WTC11 (cell line): ENCODE measurements around the gene SH2D1B. TPM values are rescaled to one million over a fixed set of nuclear protein-coding genes. Genes with fewer than 3 reads are reported as not detected.

Source experiments
- ATAC-seq: fragments of 200-7000 bp; cut with Tn5 transposase; 2 replicates; pipeline ENCODE4 v1.10.0; 2021; ENCODE audit warnings: mild to moderate bottlenecking, moderate library complexity
- CTCF ChIA-PET: fragments of 300-600 bp; sonication (Branson Sonifier 250); formaldehyde crosslinking; loops from one replicate; lab custom pipeline; 2021; ENCODE audit warnings: antibody characterized with exemption; lab: Charles Lee
- POLR2A ChIA-PET: fragments of 350-600 bp; sonication (Branson Sonifier 250); formaldehyde crosslinking; loops from one replicate; lab custom pipeline; 2021; ENCODE audit warnings: antibody characterized with exemption; lab: Charles Lee
- DNase-seq: peaks from one replicate; pipeline ENCODE4 v3.0.0; 2021; ENCODE audit warnings: low spot score
- H3K27ac Mint-ChIP-seq: 2 replicates; pipeline ENCODE4 v1.8.0; 2021; ENCODE audit warnings: mixed read lengths
- H3K27me3 Mint-ChIP-seq: 2 replicates; pipeline ENCODE4 v1.8.0; 2021; ENCODE audit warnings: low read depth, mild to moderate bottlenecking, moderate library complexity, mixed read lengths
- H3K36me3 Mint-ChIP-seq: 2 replicates; pipeline ENCODE4 v1.8.0; 2021; ENCODE audit warnings: mixed read lengths
- H3K4me1 Mint-ChIP-seq: 2 replicates; pipeline ENCODE4 v1.8.0; 2022; ENCODE audit warnings: mixed read lengths
- H3K4me3 Mint-ChIP-seq: 2 replicates; pipeline ENCODE4 v1.8.0; 2021; ENCODE audit warnings: mild to moderate bottlenecking, moderate library complexity, mixed read lengths
- H3K9me3 Mint-ChIP-seq: 2 replicates; pipeline ENCODE4 v1.8.0; 2021; ENCODE audit warnings: mixed read lengths
- CBFB ChIP-seq: sonication (generic); formaldehyde crosslinking; IDR thresholded peaks from 2 replicates; pipeline ENCODE4 v1.8.1; 2022; ENCODE audit warnings: mild to moderate bottlenecking, low read depth, missing genetic modification reagents
- FOXJ3 ChIP-seq: sonication (generic); formaldehyde crosslinking; IDR thresholded peaks from 2 replicates; pipeline ENCODE4 v1.9.0; 2021; ENCODE audit warnings: missing genetic modification reagents, mild to moderate bottlenecking, borderline replicate concordance
- GABPB1 ChIP-seq: sonication (generic); formaldehyde crosslinking; IDR thresholded peaks from 2 replicates; pipeline ENCODE4 v1.8.1; 2023; ENCODE audit warnings: mild to moderate bottlenecking, missing genetic modification reagents
- IRF2 ChIP-seq: sonication (generic); formaldehyde crosslinking; IDR thresholded peaks from 2 replicates; pipeline ENCODE4 v1.8.0; 2022; ENCODE audit warnings: low read depth, missing genetic modification reagents, borderline replicate concordance
- NFYB ChIP-seq: sonication (generic); formaldehyde crosslinking; conservative IDR thresholded peaks from 2 replicates; pipeline ENCODE4 v1.8.0; 2022; ENCODE audit warnings: low read depth, missing genetic modification reagents
- PRRX2 ChIP-seq: fragments of 250-450 bp; sonication (Bioruptor Pico); IDR thresholded peaks from 2 replicates; pipeline ENCODE4 v1.8.0; 2021; ENCODE audit warnings: mild to moderate bottlenecking
- SOX15 ChIP-seq: fragments of 250-450 bp; sonication (Bioruptor Pico); IDR thresholded peaks from 2 replicates; pipeline ENCODE4 v1.9.0; 2021; ENCODE audit warnings: mild to moderate bottlenecking
- ZNF121 ChIP-seq: sonication (generic); formaldehyde crosslinking; IDR thresholded peaks from 2 replicates; pipeline ENCODE4 v1.8.0; 2023; ENCODE audit warnings: missing genetic modification reagents
- ZNF263 ChIP-seq: sonication (generic); formaldehyde crosslinking; IDR thresholded peaks from 2 replicates; pipeline ENCODE4 v1.8.1; 2022; ENCODE audit warnings: low read depth, mild to moderate bottlenecking, moderate library complexity, missing genetic modification reagents
- ZNF317 ChIP-seq: sonication (generic); formaldehyde crosslinking; IDR thresholded peaks from 2 replicates; pipeline ENCODE4 v1.8.1; 2023; ENCODE audit warnings: low read depth, mild to moderate bottlenecking, moderate library complexity, missing genetic modification reagents, borderline replicate concordance
- ZNF416 ChIP-seq: fragments of 250-450 bp; sonication (Bioruptor Pico); IDR thresholded peaks from 2 replicates; pipeline ENCODE4 v1.9.0; 2021; ENCODE audit warnings: mild to moderate bottlenecking, inconsistent platforms
- ZNF671 ChIP-seq: fragments of 250-450 bp; sonication (Bioruptor Pico); IDR thresholded peaks from 2 replicates; pipeline ENCODE4 v1.8.0; 2021; ENCODE audit warnings: mild to moderate bottlenecking
- total RNA-seq: library from RNA; stranded (reverse); gene quantifications from 3 replicates; pipeline ENCODE4 v1.2.3, GENCODE V29; 2021
- TF ChIP-seq, protein P1 (sequence below): sonication (generic); formaldehyde crosslinking; IDR thresholded peaks from 2 replicates; pipeline ENCODE4 v1.8.1; 2022; ENCODE audit warnings: missing genetic modification reagents, borderline replicate concordance
- TF ChIP-seq, protein P2 (sequence below): sonication (generic); formaldehyde crosslinking; IDR thresholded peaks from 2 replicates; pipeline ENCODE4 v1.8.0; 2022; ENCODE audit warnings: mild to moderate bottlenecking, missing genetic modification reagents
- TF ChIP-seq, protein P3 (sequence below): sonication (generic); formaldehyde crosslinking; IDR thresholded peaks from 2 replicates; pipeline ENCODE4 v1.8.1; 2023; ENCODE audit warnings: mild to moderate bottlenecking, missing genetic modification reagents, moderate library complexity
- TF ChIP-seq, protein P4 (sequence below): fragments of 250-450 bp; sonication (Bioruptor Pico); IDR thresholded peaks from 2 replicates; pipeline ENCODE4 v1.9.0; 2021; ENCODE audit warnings: moderate library complexity, mild to moderate bottlenecking, inconsistent platforms, borderline replicate concordance
- TF ChIP-seq, protein P5 (sequence below): sonication (generic); formaldehyde crosslinking; conservative IDR thresholded peaks from 2 replicates; pipeline ENCODE4 v1.8.1; 2022; ENCODE audit warnings: mild to moderate bottlenecking, missing genetic modification reagents
- TF ChIP-seq, protein P6 (sequence below): sonication (generic); formaldehyde crosslinking; IDR thresholded peaks from 2 replicates; pipeline ENCODE4 v1.8.1; 2023; ENCODE audit warnings: mild to moderate bottlenecking, missing genetic modification reagents, borderline replicate concordance
- TF ChIP-seq, protein P7 (sequence below): sonication (generic); formaldehyde crosslinking; IDR thresholded peaks from 2 replicates; pipeline ENCODE4 v1.8.0; 2022; ENCODE audit warnings: mild to moderate bottlenecking, missing genetic modification reagents

Gene SH2D1B
- total RNA-seq, 1 experiment from 2014 or later, result not detected

DNA sequence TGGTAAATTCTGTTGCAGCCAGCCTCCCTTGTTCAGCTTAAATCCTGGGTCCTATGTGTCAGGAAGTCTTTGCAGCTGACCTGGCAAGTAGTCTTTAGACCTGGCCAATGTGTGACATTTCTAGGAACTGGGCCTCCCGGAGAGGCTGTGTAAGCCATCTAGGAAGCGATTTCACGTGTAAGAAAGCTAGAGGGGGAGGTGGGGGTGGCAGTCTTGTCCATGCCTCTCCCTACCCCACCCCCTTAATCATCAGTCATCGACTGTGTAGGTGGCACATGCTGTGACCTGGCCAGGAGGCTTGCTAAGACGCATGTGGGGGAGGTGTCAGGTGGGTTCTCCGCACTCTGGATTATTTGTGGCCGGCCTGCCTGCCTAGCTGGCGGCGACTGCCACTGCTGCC lies 22.0 kb downstream of the SH2D1B start:
- Mint-ChIP-seq H3K9me3 (no peaks in the 10 kb centered on the region), H3K36me3 (peaks cover 4% of the 10 kb centered on the region), H3K27ac (no peak overlapping the region), H3K4me3 (no peak overlapping the region), H3K27me3 (no peaks in the 10 kb centered on the region), H3K4me1 (peaks cover 23% of the 10 kb centered on the region)
- CTCF ChIA-PET, result interaction anchor here (0.9 to 3.8 kb wide), 5 partner anchors 32 to 366 kb away, joined by 3 to 50 read pairs (median 6); partner anchors contain the start of gene OLFML2B
- no peak for DNase-seq
- no peak for ATAC-seq
- TF ChIP-seq, protein P1, sequence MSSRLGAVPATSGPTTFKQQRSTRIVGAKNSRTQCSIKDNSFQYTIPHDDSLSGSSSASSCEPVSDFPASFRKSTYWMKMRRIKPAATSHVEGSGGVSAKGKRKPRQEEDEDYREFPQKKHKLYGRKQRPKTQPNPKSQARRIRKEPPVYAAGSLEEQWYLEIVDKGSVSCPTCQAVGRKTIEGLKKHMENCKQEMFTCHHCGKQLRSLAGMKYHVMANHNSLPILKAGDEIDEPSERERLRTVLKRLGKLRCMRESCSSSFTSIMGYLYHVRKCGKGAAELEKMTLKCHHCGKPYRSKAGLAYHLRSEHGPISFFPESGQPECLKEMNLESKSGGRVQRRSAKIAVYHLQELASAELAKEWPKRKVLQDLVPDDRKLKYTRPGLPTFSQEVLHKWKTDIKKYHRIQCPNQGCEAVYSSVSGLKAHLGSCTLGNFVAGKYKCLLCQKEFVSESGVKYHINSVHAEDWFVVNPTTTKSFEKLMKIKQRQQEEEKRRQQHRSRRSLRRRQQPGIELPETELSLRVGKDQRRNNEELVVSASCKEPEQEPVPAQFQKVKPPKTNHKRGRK (CRISPR knock-in tag), result no peak
- POLR2A ChIA-PET, result no interaction called here

DNA sequence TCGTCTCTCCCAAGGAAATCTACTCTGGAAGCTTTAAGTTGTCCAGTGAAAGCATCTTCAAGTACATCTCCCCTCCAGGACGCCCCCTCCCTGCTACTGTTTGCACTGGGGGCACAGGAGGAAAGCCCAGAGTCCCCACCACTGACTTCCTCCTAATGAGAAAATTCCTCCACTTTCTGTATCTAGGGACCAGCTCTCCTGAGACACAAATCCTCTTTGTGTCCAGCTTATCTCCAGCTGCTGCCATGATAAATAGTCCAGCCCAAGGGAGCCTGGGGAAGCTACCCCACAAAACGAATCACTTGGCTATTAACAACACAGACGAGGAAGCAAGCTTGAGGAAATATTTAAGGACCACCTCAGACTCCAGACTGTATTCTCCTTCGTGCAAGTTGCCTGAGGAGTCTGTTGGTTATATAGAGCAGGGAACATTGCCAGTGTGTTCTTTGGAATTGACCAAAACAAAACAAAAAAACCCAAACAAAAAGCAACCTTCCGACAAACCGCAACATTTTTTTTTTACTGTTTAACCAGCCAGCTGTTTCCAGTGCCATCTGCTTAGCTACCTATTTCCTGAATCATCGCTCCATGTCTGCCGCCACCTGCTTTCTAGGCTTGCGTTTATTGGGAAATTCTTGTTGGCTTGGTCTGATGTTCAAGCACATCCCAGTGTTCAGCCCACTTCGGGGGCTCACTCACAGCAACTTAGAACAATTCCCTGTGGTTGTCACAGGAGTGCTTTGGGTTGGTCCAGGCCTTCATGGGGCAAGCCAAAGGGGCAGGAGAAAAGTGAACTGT lies 22.7 kb downstream of the SH2D1B start:
- TF ChIP-seq SOX15 (CRISPR knock-in tag) (no peak), CBFB (CRISPR knock-in tag) (no peak), ZNF121 (CRISPR knock-in tag) (no peak), IRF2 (CRISPR knock-in tag) (no peak), ZNF263 (CRISPR knock-in tag) (no peak), GABPB1 (CRISPR knock-in tag) (no peak), FOXJ3 (no peak), NFYB (no peak), ZNF317 (CRISPR knock-in tag) (no peak), ZNF416 (CRISPR knock-in tag) (no peak), ZNF671 (CRISPR knock-in tag) (no peak), PRRX2 (CRISPR knock-in tag) (no peak)
- TF ChIP-seq, protein P2, sequence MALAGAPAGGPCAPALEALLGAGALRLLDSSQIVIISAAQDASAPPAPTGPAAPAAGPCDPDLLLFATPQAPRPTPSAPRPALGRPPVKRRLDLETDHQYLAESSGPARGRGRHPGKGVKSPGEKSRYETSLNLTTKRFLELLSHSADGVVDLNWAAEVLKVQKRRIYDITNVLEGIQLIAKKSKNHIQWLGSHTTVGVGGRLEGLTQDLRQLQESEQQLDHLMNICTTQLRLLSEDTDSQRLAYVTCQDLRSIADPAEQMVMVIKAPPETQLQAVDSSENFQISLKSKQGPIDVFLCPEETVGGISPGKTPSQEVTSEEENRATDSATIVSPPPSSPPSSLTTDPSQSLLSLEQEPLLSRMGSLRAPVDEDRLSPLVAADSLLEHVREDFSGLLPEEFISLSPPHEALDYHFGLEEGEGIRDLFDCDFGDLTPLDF (CRISPR knock-in tag), result no peak
- TF ChIP-seq, protein P3, sequence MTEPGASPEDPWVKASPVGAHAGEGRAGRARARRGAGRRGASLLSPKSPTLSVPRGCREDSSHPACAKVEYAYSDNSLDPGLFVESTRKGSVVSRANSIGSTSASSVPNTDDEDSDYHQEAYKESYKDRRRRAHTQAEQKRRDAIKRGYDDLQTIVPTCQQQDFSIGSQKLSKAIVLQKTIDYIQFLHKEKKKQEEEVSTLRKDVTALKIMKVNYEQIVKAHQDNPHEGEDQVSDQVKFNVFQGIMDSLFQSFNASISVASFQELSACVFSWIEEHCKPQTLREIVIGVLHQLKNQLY (CRISPR knock-in tag), result no peak
- TF ChIP-seq, protein P4, sequence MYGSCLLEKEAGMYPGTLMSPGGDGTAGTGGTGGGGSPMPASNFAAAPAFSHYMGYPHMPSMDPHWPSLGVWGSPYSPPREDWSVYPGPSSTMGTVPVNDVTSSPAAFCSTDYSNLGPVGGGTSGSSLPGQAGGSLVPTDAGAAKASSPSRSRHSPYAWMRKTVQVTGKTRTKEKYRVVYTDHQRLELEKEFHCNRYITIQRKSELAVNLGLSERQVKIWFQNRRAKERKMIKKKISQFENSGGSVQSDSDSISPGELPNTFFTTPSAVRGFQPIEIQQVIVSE (CRISPR knock-in tag), result no peak
- TF ChIP-seq, protein P5, sequence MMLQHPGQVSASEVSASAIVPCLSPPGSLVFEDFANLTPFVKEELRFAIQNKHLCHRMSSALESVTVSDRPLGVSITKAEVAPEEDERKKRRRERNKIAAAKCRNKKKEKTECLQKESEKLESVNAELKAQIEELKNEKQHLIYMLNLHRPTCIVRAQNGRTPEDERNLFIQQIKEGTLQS (CRISPR knock-in tag), result no peak
- TF ChIP-seq, protein P6, sequence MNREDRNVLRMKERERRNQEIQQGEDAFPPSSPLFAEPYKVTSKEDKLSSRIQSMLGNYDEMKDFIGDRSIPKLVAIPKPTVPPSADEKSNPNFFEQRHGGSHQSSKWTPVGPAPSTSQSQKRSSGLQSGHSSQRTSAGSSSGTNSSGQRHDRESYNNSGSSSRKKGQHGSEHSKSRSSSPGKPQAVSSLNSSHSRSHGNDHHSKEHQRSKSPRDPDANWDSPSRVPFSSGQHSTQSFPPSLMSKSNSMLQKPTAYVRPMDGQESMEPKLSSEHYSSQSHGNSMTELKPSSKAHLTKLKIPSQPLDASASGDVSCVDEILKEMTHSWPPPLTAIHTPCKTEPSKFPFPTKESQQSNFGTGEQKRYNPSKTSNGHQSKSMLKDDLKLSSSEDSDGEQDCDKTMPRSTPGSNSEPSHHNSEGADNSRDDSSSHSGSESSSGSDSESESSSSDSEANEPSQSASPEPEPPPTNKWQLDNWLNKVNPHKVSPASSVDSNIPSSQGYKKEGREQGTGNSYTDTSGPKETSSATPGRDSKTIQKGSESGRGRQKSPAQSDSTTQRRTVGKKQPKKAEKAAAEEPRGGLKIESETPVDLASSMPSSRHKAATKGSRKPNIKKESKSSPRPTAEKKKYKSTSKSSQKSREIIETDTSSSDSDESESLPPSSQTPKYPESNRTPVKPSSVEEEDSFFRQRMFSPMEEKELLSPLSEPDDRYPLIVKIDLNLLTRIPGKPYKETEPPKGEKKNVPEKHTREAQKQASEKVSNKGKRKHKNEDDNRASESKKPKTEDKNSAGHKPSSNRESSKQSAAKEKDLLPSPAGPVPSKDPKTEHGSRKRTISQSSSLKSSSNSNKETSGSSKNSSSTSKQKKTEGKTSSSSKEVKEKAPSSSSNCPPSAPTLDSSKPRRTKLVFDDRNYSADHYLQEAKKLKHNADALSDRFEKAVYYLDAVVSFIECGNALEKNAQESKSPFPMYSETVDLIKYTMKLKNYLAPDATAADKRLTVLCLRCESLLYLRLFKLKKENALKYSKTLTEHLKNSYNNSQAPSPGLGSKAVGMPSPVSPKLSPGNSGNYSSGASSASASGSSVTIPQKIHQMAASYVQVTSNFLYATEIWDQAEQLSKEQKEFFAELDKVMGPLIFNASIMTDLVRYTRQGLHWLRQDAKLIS (CRISPR knock-in tag), result no peak
- TF ChIP-seq, protein P7, sequence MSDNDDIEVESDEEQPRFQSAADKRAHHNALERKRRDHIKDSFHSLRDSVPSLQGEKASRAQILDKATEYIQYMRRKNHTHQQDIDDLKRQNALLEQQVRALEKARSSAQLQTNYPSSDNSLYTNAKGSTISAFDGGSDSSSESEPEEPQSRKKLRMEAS (CRISPR knock-in tag), result no peak
- Mint-ChIP-seq H3K27ac (no peak overlapping the region; the same call in 1 of the 2 replicates), H3K27me3 (no peaks in the 10 kb centered on the region), H3K4me3 (no peak overlapping the region), H3K4me1 (peaks cover 26% of the 10 kb centered on the region), H3K36me3 (peaks cover 7% of the 10 kb centered on the region), H3K9me3 (no peaks in the 10 kb centered on the region)
- ATAC-seq (no peak), DNase-seq (no peak)
- ChIA-PET POLR2A (no interaction called here), CTCF (interaction anchor here (0.6 to 3.8 kb wide), 6 partner anchors 32 to 365 kb away, joined by 3 to 50 read pairs (median 6); partner anchors contain the start of gene OLFML2B)
